Subcutaneous abdominal adipose tissue (tissue), 5 donors: ENCODE results near the gene SMIM41.

Experiments used
- H3K27ac ChIP-seq: one replicate; pipeline ENCODE4 v1.7.0; 2013; ENCODE audit warnings: low read depth, mild to moderate bottlenecking, inconsistent platforms, low read length, moderate library complexity
- H3K27me3 ChIP-seq, 5 donors: one replicate each; pipeline ENCODE4 v1.7.0; 2013; ENCODE audit warnings: low read length in 5 of 5, inconsistent platforms in 1 of 5; ENCODE audit not compliant: control insufficient read depth in 5 of 5, insufficient read depth in 4 of 5
- H3K36me3 ChIP-seq, 5 donors: one replicate each; pipeline ENCODE4 v1.7.0; 2013; ENCODE audit warnings: low read length in 5 of 5; ENCODE audit not compliant: control insufficient read depth in 5 of 5, insufficient read depth in 5 of 5
- H3K4me1 ChIP-seq, 5 donors: one replicate each; pipeline ENCODE4 v1.7.0; 2013; ENCODE audit warnings: low read length in 5 of 5, mild to moderate bottlenecking in 3 of 5, moderate library complexity in 1 of 5; ENCODE audit not compliant: control insufficient read depth in 5 of 5, insufficient read depth in 5 of 5
- H3K4me3 ChIP-seq, 5 donors: one replicate each; pipeline ENCODE4 v1.7.0; 2013; ENCODE audit warnings: low read length in 5 of 5, low read depth in 1 of 5
- H3K9ac ChIP-seq, 5 donors: one replicate each; pipeline ENCODE4 v1.7.0; 2013; ENCODE audit warnings: low read length in 5 of 5, mild to moderate bottlenecking in 4 of 5, moderate library complexity in 3 of 5
- H3K9me3 ChIP-seq, 5 donors: one replicate each; pipeline ENCODE4 v1.7.0; 2013; ENCODE audit warnings: low read length in 5 of 5; ENCODE audit not compliant: control insufficient read depth in 5 of 5
- donor health status: healthy.
- donor health status: healthy.
- donor health status: healthy.
- donor health status: healthy.
- donor health status: healthy.

Gene SMIM41

GRCh38 chr12:52137746-52138145 is 58.2 kb downstream of the SMIM41 start:
- H3K4me1 ChIP-seq: peaks cover 0 to 4% (median 3%) of the 10 kb centered on the region in 5 donors
- no peaks in the 10 kb centered on the region for H3K36me3 ChIP-seq
- no peak overlapping the region for H3K9ac ChIP-seq
- no peaks in the 10 kb centered on the region for H3K9me3 ChIP-seq
- H3K4me3 ChIP-seq: no peak overlapping the region
- H3K27ac ChIP-seq: no peak overlapping the region
- H3K27me3 ChIP-seq: peaks cover 0 to 5% (median 0%) of the 10 kb centered on the region in 5 donors

- Histone ChIP-seq H3K27ac (no peak overlapping the region), H3K9me3 (no peaks in the 10 kb centered on the region), H3K27me3 (peaks cover 0 to 5% (median 0%) of the 10 kb centered on the region in 5 donors), H3K4me1 (peaks cover 0 to 4% (median 0%) of the 10 kb centered on the region in 5 donors), H3K9ac (no peak overlapping the region), H3K4me3 (no peak overlapping the region), H3K36me3 (no peaks in the 10 kb centered on the region)
Measured at GRCh38 chr12:52139147-52139546, 59.6 kb downstream of the SMIM41 start.

- Histone ChIP-seq H3K27ac (no peak overlapping the region), H3K4me1 (peaks cover 0 to 4% (median 0%) of the 10 kb centered on the region in 5 donors), H3K9ac (no peak overlapping the region), H3K4me3 (no peak overlapping the region), H3K27me3 (peaks cover 0 to 5% (median 0%) of the 10 kb centered on the region in 5 donors), H3K36me3 (no peaks in the 10 kb centered on the region), H3K9me3 (no peaks in the 10 kb centered on the region)
Measured at GRCh38 chr12:52139579-52140062, 60.1 kb downstream of the SMIM41 start.

- Histone ChIP-seq H3K27ac (no peak overlapping the region), H3K4me1 (peaks cover 0 to 4% (median 0%) of the 10 kb centered on the region in 5 donors), H3K9me3 (no peaks in the 10 kb centered on the region), H3K27me3 (peaks cover 0 to 5% (median 2%) of the 10 kb centered on the region in 5 donors), H3K9ac (no peak overlapping the region), H3K36me3 (no peaks in the 10 kb centered on the region), H3K4me3 (no peak overlapping the region)
Measured at GRCh38 chr12:52141306-52141705, 61.8 kb downstream of the SMIM41 start.

- peaks cover 0 to 5% (median 2%) of the 10 kb centered on the region in 5 donors for H3K27me3 ChIP-seq
- H3K9me3 ChIP-seq: no peaks in the 10 kb centered on the region
- no peak overlapping the region for H3K9ac ChIP-seq
- H3K27ac ChIP-seq: no peak overlapping the region
- H3K36me3 ChIP-seq: no peaks in the 10 kb centered on the region
- peaks cover 0 to 6% (median 2%) of the 10 kb centered on the region in 5 donors for H3K4me1 ChIP-seq
- no peak overlapping the region for H3K4me3 ChIP-seq
Measured at GRCh38 chr12:52141875-52142274, 62.4 kb downstream of the SMIM41 start.

GRCh38 chr12:52142431-52142830 is 62.9 kb downstream of the SMIM41 start:
- no peaks in the 10 kb centered on the region for H3K36me3 ChIP-seq
- H3K27me3 ChIP-seq: peaks cover 0 to 5% (median 2%) of the 10 kb centered on the region in 5 donors
- H3K27ac ChIP-seq: no peak overlapping the region
- H3K9ac ChIP-seq: no peak overlapping the region
- H3K4me1 ChIP-seq: peaks cover 0 to 9% (median 4%) of the 10 kb centered on the region in 5 donors
- H3K4me3 ChIP-seq: no peak overlapping the region
- H3K9me3 ChIP-seq: no peaks in the 10 kb centered on the region

GRCh38 chr12:52144512-52145227 is 65.2 kb downstream of the SMIM41 start:
- H3K27ac ChIP-seq: no peak overlapping the region
- no peaks in the 10 kb centered on the region for H3K36me3 ChIP-seq
- H3K27me3 ChIP-seq: peaks cover 0 to 4% (median 0%) of the 10 kb centered on the region in 5 donors
- H3K4me3 ChIP-seq: no peak overlapping the region
- H3K4me1 ChIP-seq: peaks cover 1 to 20% (median 8%) of the 10 kb centered on the region in 5 donors
- H3K9ac ChIP-seq: no peak overlapping the region
- H3K9me3 ChIP-seq: no peaks in the 10 kb centered on the region

- Histone ChIP-seq H3K27me3 (peaks cover 0 to 2% (median 0%) of the 10 kb centered on the region in 5 donors), H3K4me1 (peaks cover 1 to 23% (median 8%) of the 10 kb centered on the region in 5 donors), H3K9me3 (no peaks in the 10 kb centered on the region), H3K27ac (no peak overlapping the region), H3K4me3 (no peak overlapping the region), H3K9ac (no peak overlapping the region), H3K36me3 (no peaks in the 10 kb centered on the region)
Measured at GRCh38 chr12:52145228-52146088, 66.0 kb downstream of the SMIM41 start.

GRCh38 chr12:52146089-52146821 is 66.8 kb downstream of the SMIM41 start:
- Histone ChIP-seq H3K9ac (peak overlapping the region in 1 of 5 donors; percentile 12), H3K27me3 (peaks cover 0 to 2% (median 0%) of the 10 kb centered on the region in 5 donors), H3K27ac (peak overlapping the region; percentile 37), H3K36me3 (no peaks in the 10 kb centered on the region), H3K4me3 (no peak overlapping the region), H3K9me3 (no peaks in the 10 kb centered on the region), H3K4me1 (peaks cover 1 to 23% (median 8%) of the 10 kb centered on the region in 5 donors)
